HG03558 (cell line): ENCODE results near the gene MRTFA.
"Not testable (repeated sequence)": the region's sequence is repeated elsewhere in the genome, so short reads cannot be mapped to it uniquely, and the experiment has no call there.

Experiments used
- ATAC-seq: cut with Tn5 transposase; IDR thresholded peaks from one replicate; pipeline ENCODE4 v1.9.1; 2021; ENCODE audit warnings: moderate number of reproducible peaks; ENCODE audit not compliant: unreplicated experiment; ENCODE audit errors: extremely low read depth

MRTFA gene

GRCh38 chr22:40602231-40602630 lies 34.3 kb downstream of the MRTFA start:
- ATAC-seq: no peak

- ATAC-seq: no peak
These were observed 36.8 kb downstream of the MRTFA start for GRCh38 chr22:40599731-40600130.

GRCh38 chr22:40598712-40599111 lies 37.8 kb downstream of the MRTFA start:
- not testable (repeated sequence) for ATAC-seq

- no peak for ATAC-seq
These were observed 38.7 kb downstream of the MRTFA start for GRCh38 chr22:40597526-40598430.

- ATAC-seq: no peak
These were observed 40.9 kb downstream of the MRTFA start for GRCh38 chr22:40595497-40596234.

- no peak for ATAC-seq
These were observed 41.6 kb downstream of the MRTFA start for GRCh38 chr22:40594924-40595323.

GRCh38 chr22:40594346-40594745 lies 42.2 kb downstream of the MRTFA start:
- ATAC-seq: no peak

- ATAC-seq: no peak
These were observed 42.9 kb downstream of the MRTFA start for GRCh38 chr22:40593460-40594273.

GRCh38 chr22:40592352-40593113 lies 44.0 kb downstream of the MRTFA start:
- no peak for ATAC-seq

- ATAC-seq: no peak
These were observed 47.8 kb downstream of the MRTFA start for GRCh38 chr22:40588726-40589125.

GRCh38 chr22:40586781-40587180 lies 49.7 kb downstream of the MRTFA start:
- ATAC-seq: no peak

- no peak for ATAC-seq
These were observed 51.2 kb downstream of the MRTFA start for GRCh38 chr22:40585310-40585751.

- not testable (repeated sequence) for ATAC-seq
These were observed 51.8 kb downstream of the MRTFA start for GRCh38 chr22:40584766-40585165.

- no peak for ATAC-seq
These were observed 53.3 kb downstream of the MRTFA start for GRCh38 chr22:40583053-40583741.

- no peak for ATAC-seq
These were observed 54.5 kb downstream of the MRTFA start for GRCh38 chr22:40582063-40582462.

- no peak for ATAC-seq
These were observed 55.9 kb downstream of the MRTFA start for GRCh38 chr22:40580631-40581030.

- ATAC-seq: no peak
These were observed 58.3 kb downstream of the MRTFA start for GRCh38 chr22:40578171-40578570.

- no peak for ATAC-seq
These were observed 63.5 kb downstream of the MRTFA start for GRCh38 chr22:40572976-40573375.

GRCh38 chr22:40571887-40572286 lies 64.6 kb downstream of the MRTFA start:
- ATAC-seq: no peak
